K562 (cell line): Measurements from ENCODE around the gene AIG1. TPM values are rescaled to one million over a fixed set of nuclear protein-coding genes. Genes with fewer than 3 reads are reported as not detected.

ENCODE experiments used
- ATAC-seq: fragments of 200-7000 bp; cut with Tn5 transposase; 3 replicates; pipeline ENCODE4 v1.9.1; 2020; ENCODE audit warnings: moderate library complexity
- BruUV-seq: library from RNA; stranded (reverse); fragments of 400-500 nt; replicated peaks from 2 replicates; lab custom pipeline; 2021; lab: Mats Ljungman, UMichigan
- CTCF ChIA-PET: fragments of 300-600 bp; formaldehyde crosslinking; extraction: SDS; loops from one replicate; lab custom pipeline; 2021; ENCODE audit warnings: low intra/inter-chr PET ratio; lab: Yijun Ruan, JAX
- POLR2A ChIA-PET: fragments of 300-600, 350-650 bp; sonication (Branson Sonifier 250); formaldehyde crosslinking; extraction: SDS; loops from one replicate; lab custom pipeline; 2021; ENCODE audit warnings: antibody characterized with exemption, inconsistent platforms; lab: Yijun Ruan, JAX
- DNase-seq, 4 experiments: peaks; one replicate each; pipeline versions ENCODE4 v3.0.0 to v3.0.0-alpha.2; 2011 to 2018; ENCODE audit warnings: low spot score in 3 of 4, mixed read lengths in 3 of 4; ENCODE audit errors: extremely low read depth in 1 of 4
- FAIRE-seq: peaks from 2 replicates; lab custom pipeline; 2011; peaks lifted over from hg19 to GRCh38; lab: Jason Lieb, UNC
- H2AFZ ChIP-seq: 2 replicates; pipeline ENCODE4 v1.6.0; 2011; ENCODE audit warnings: low read depth, low read length, control low read depth, inconsistent platforms
- H3K27ac ChIP-seq: fragments of 200-600 bp; 3 replicates; pipeline ENCODE4 v1.8.0; 2011; ENCODE audit warnings: low read depth, mild to moderate bottlenecking, control low read depth, inconsistent platforms, low read length, moderate library complexity, mixed read lengths; ENCODE audit errors: extremely low read depth
- H3K27me3 ChIP-seq, 2 experiments: fragments of 300-600 bp in 1 of 2; 2 replicates in 1 of 2; 3 replicates in 1 of 2; pipeline versions ENCODE4 v1.6.0 to v1.8.0; 2011; ENCODE audit warnings: inconsistent platforms in 2 of 2, low read length in 2 of 2, mild to moderate bottlenecking in 1 of 2, mixed read lengths in 1 of 2, moderate library complexity in 1 of 2; ENCODE audit not compliant: control insufficient read depth in 2 of 2, insufficient read depth in 2 of 2
- H3K36me3 ChIP-seq: fragments of 300-600 bp; 3 replicates; pipeline ENCODE4 v1.8.0; 2011; ENCODE audit warnings: mild to moderate bottlenecking, low read length, inconsistent platforms; ENCODE audit not compliant: control insufficient read depth, insufficient read depth
- H3K4me1 ChIP-seq, 2 experiments: fragments of 200-600 bp in 1 of 2; replicated peaks in 1 of 2; 2 replicates in 1 of 2; 3 replicates in 1 of 2; pipeline versions ENCODE4 v1.5.1 to v1.8.0; 2011; ENCODE audit warnings: inconsistent platforms in 2 of 2, low read length in 2 of 2, mild to moderate bottlenecking in 1 of 2, mixed read lengths in 1 of 2, moderate library complexity in 1 of 2; ENCODE audit not compliant: control insufficient read depth in 2 of 2, insufficient read depth in 2 of 2
- H3K4me2 ChIP-seq: 2 replicates; pipeline ENCODE4 v1.6.1; 2011; ENCODE audit warnings: low read length, control low read depth, inconsistent platforms, mixed read lengths; ENCODE audit not compliant: insufficient read depth
- H3K4me3 ChIP-seq: fragments of 200-600 bp; sonication (generic), shearing (Covaris generic); 2 replicates; pipeline ENCODE4 v1.5.1; 2016; ENCODE audit warnings: control low read depth, inconsistent platforms
- H3K79me2 ChIP-seq: fragments of 200-600 bp; 3 replicates; pipeline ENCODE4 v1.8.0; 2011; ENCODE audit warnings: low read length, inconsistent platforms; ENCODE audit not compliant: control insufficient read depth, insufficient read depth
- H3K9ac ChIP-seq, 2 experiments: 2 replicates each; pipeline versions ENCODE4 v1.6.0 to v1.6.1; 2011; ENCODE audit warnings: low read depth in 2 of 2, low read length in 2 of 2, control low read depth in 1 of 2, inconsistent platforms in 1 of 2, mild to moderate bottlenecking in 1 of 2, mixed read lengths in 1 of 2; ENCODE audit not compliant: insufficient read depth in 1 of 2
- H3K9me1 ChIP-seq: one replicate; pipeline ENCODE4 v1.6.0; 2011; ENCODE audit warnings: inconsistent platforms, mild to moderate bottlenecking, low read length, moderate library complexity; ENCODE audit not compliant: control insufficient read depth, insufficient read depth
- H3K9me3 ChIP-seq: replicated peaks from 2 replicates; pipeline ENCODE4 v1.5.1; 2011; ENCODE audit warnings: low read depth, low read length, inconsistent platforms; ENCODE audit not compliant: control insufficient read depth, insufficient read depth
- H4K20me1 ChIP-seq: replicated peaks from 2 replicates; pipeline ENCODE4 v1.6.1; 2011; ENCODE audit warnings: low read length, inconsistent platforms, mixed read lengths; ENCODE audit not compliant: control insufficient read depth, insufficient read depth
- CTCF ChIP-seq, 3 experiments: IDR thresholded peaks in 2 of 3; conservative IDR thresholded peaks in 1 of 3; 2 replicates each; pipeline ENCODE4 v1.5.1; 2011 to 2012; ENCODE audit warnings: low read length in 3 of 3, mild to moderate bottlenecking in 3 of 3, control low read depth in 2 of 3, improper control_type of control experiment in 1 of 3, inconsistent platforms in 1 of 3, low read depth in 1 of 3, mixed read lengths in 1 of 3, moderate library complexity in 1 of 3; ENCODE audit not compliant: insufficient read depth in 2 of 3
- RAD21 ChIP-seq, 2 experiments: fragments of 250-450 bp in 1 of 2; fragments of 450-650 bp in 1 of 2; sonication (Bioruptor Pico) in 1 of 2; formaldehyde crosslinking in 1 of 2; IDR thresholded peaks in 1 of 2; conservative IDR thresholded peaks in 1 of 2; 2 replicates each; pipeline versions ENCODE4 v1.4.0 to v1.8.0; 2020 to 2022; ENCODE audit warnings: mild to moderate bottlenecking in 2 of 2, moderate library complexity in 1 of 2
- ZNF445 ChIP-seq: fragments of 250-450 bp; sonication (Bioruptor Pico); IDR thresholded peaks from 2 replicates; pipeline ENCODE4 v1.4.0; 2020; ENCODE audit warnings: low read depth, mild to moderate bottlenecking, moderate library complexity
- in situ Hi-C: fragments of 300-500 bp; cut with MboI; formaldehyde crosslinking; loops from 4 replicates; pipeline ENCODE4 v1.15.0; 2018; ENCODE audit warnings: inconsistent platforms, mixed read lengths
- intact Hi-C: fragments of 100-400 bp; cut with micrococcal nuclease; formaldehyde crosslinking; loops from 2 replicates; pipeline ENCODE4 v1.14.2; 2022
- polyA plus RNA-seq, 8 experiments: library from polyadenylated mRNA; depleted of rRNA in 4 of 8; stranded (reverse) in 5 of 8; unstranded in 3 of 8; fragments of >200 nt; fragmentation: Nextera tagmentation in 2 of 8; fragmentation: Illumina TruSeq in 1 of 8; extraction: Ambion mirVana in 2 of 8; extraction: Trizol in 1 of 8; gene quantifications; 2 replicates each; pipeline versions ENCODE4 v1.2.1 to v1.2.3, GENCODE V29; 2011 to 2014; ENCODE audit warnings: inconsistent platforms in 1 of 8, missing spikeins in 1 of 8
- total RNA-seq, 7 experiments: library from RNA; depleted of rRNA in 6 of 7; stranded (reverse); fragments of >200 nt in 6 of 7; fragmentation: Illumina TruSeq in 2 of 7; extraction: Trizol in 2 of 7; gene quantifications; 2 replicates each; pipeline versions ENCODE4 v1.2.1 to v1.2.3, GENCODE V29; 2011 to 2021; ENCODE audit warnings: low replicate concordance in 1 of 7

Gene AIG1
- total and polyA plus RNA-seq, 9 of the 15 experiments (the other 6 are each of a cell fraction or from before 2014, with no cell fraction given): 74.8 to 333 (median 127) TPM

GRCh38 chr6:143038833-143039232 is 21.9 kb upstream of the AIG1 start:
- CTCF ChIA-PET: no interaction called here
- TF ChIP-seq ZNF445 (CRISPR knock-in tag): no peak
- TF ChIP-seq RAD21 (CRISPR knock-in tag; conservative IDR thresholded peaks at IDR 0.05 in 1 of 2, IDR thresholded peaks at IDR 0.05 in 1 of 2): peak in 1 of 2 experiments; percentile 17; a peak in 1 of 4 replicates
- TF ChIP-seq CTCF (IDR thresholded peaks at IDR 0.05 in 2 of 3, conservative IDR thresholded peaks at IDR 0.05 in 1 of 3; ENCODE audit: insufficient read depth in 2 of 3, low read depth in 1 of 3, low read length in 3 of 3): peak in 1 of 3 experiments; percentile 20; a peak in 1 of 6 replicates
- TF ChIP-seq, all 486 proteins: peak for 2
- POLR2A ChIA-PET: interaction anchor here (0.6 kb wide), 1 partner anchor 22 kb away, joined by 3 read pairs; the partner anchor contains the start of gene AIG1
- no peaks in the 10 kb centered on the region for H3K27me3 ChIP-seq
- in situ Hi-C loops: no loop called here
- H3K9me3 ChIP-seq: no peaks in the 10 kb centered on the region
- H4K20me1 ChIP-seq: no peaks in the 10 kb centered on the region
- no peaks in the 10 kb centered on the region for H3K79me2 ChIP-seq
- intact Hi-C loops: no loop called here
- no peak overlapping the region for H3K27ac ChIP-seq
- H3K4me2 ChIP-seq: no peak overlapping the region
- H3K36me3 ChIP-seq: no peaks in the 10 kb centered on the region
- no peak for FAIRE-seq
- DNase-seq: no peak
- no TSS peak for BruUV-seq
- H2AFZ ChIP-seq: no peak overlapping the region
- no peak; the same call in 2 of the 3 replicates for ATAC-seq
- no peaks in the 10 kb centered on the region for H3K9me1 ChIP-seq
- H3K9ac ChIP-seq: no peak overlapping the region
- H3K4me1 ChIP-seq: peaks cover 9 to 11% of the 10 kb centered on the region in 2 experiments; a peak in 4 of 5 replicates
- H3K4me3 ChIP-seq: no peak overlapping the region
